Ascending aorta (tissue), 2 donors: ENCODE data around the gene TMEM209. TPM values are rescaled to one million over a fixed set of nuclear protein-coding genes. Genes with fewer than 3 reads are reported as not detected.

Source experiments
- DNase-seq, 2 donors: peaks; one replicate each; pipeline ENCODE4 v3.0.0-alpha.2; 2019; ENCODE audit warnings: low spot score in 2 of 2
- H3K27ac ChIP-seq, 2 donors: fragments of 200-600 bp; sonication (generic); one replicate each; pipeline ENCODE4 v1.5.1; 2016 to 2017; ENCODE audit warnings: mild to moderate bottlenecking in 1 of 2
- H3K27me3 ChIP-seq: fragments of 200-600 bp; sonication (generic); one replicate; pipeline ENCODE4 v1.5.1; 2017
- H3K36me3 ChIP-seq, 2 donors: fragments of 200-600 bp; sonication (generic); one replicate each; pipeline ENCODE4 v1.5.1; 2016
- H3K4me1 ChIP-seq, 2 donors: fragments of 200-600 bp; sonication (generic); one replicate each; pipeline ENCODE4 v1.5.1; 2016 to 2017; ENCODE audit warnings: mild to moderate bottlenecking in 1 of 2
- H3K4me3 ChIP-seq, 2 donors: fragments of 200-600 bp; sonication (generic); one replicate each; pipeline ENCODE4 v1.5.1; 2016 to 2017; ENCODE audit warnings: mild to moderate bottlenecking in 1 of 2
- H3K9me3 ChIP-seq, 2 donors: fragments of 200-600 bp; sonication (generic); one replicate each; pipeline ENCODE4 v1.5.1; 2016
- CTCF ChIP-seq, 3 experiments: fragments of 200-600 bp in 2 of 3; fragments of 450-650 bp in 1 of 3; sonication (generic) in 2 of 3; IDR thresholded peaks; one replicate each; pipeline ENCODE4 v1.5.1; 2016 to 2019; ENCODE audit warnings: antibody characterized with exemption in 3 of 3, mild to moderate bottlenecking in 1 of 3, moderate library complexity in 1 of 3
- intact Hi-C: fragments of 100-400 bp; cut with DNase I; formaldehyde crosslinking; loops from one replicate; pipeline ENCODE4 v1.15.1; 2023
- total RNA-seq: library from RNA; depleted of rRNA; stranded (reverse); fragments of >200 nt; gene quantifications from one replicate; pipeline ENCODE4 v1.1.0, GENCODE V29; 2016

The TMEM209 gene
- total RNA-seq, 1 donor from 2014 or later, result 5.3 TPM

- no peak overlapping the region for H3K27ac ChIP-seq
Observed at GRCh38 chr7:130210181-130210935, 5.2 kb upstream of the TMEM209 start.

GRCh38 chr7:130208516-130208915 is 3.3 kb upstream of the TMEM209 start:
- peaks cover 0 to 5% of the 10 kb centered on the region in 2 donors for H3K4me1 ChIP-seq
- H3K27ac ChIP-seq, result no peak overlapping the region
- intact Hi-C loops, result no loop called here
- H3K4me3 ChIP-seq, result no peak overlapping the region
- TF ChIP-seq CTCF (IDR thresholded peaks at IDR 0.05), result no peak
- no peak for DNase-seq
- H3K36me3 ChIP-seq, result no peaks in the 10 kb centered on the region
- no peaks in the 10 kb centered on the region for H3K27me3 ChIP-seq
- H3K9me3 ChIP-seq, result no peaks in the 10 kb centered on the region

More at GRCh38 chr7:130210181-130210935, 5.2 kb upstream of the TMEM209 start:
- no peak for TF ChIP-seq CTCF (IDR thresholded peaks at IDR 0.05)
- no peak overlapping the region for H3K4me3 ChIP-seq
- H3K4me1 ChIP-seq, result no peaks in the 10 kb centered on the region
- no peaks in the 10 kb centered on the region for H3K36me3 ChIP-seq
- H3K9me3 ChIP-seq, result no peaks in the 10 kb centered on the region
- intact Hi-C loops, result no loop called here
- no peak for DNase-seq
- no peaks in the 10 kb centered on the region for H3K27me3 ChIP-seq

- no peak within 1 kb of the TSS for H3K27ac ChIP-seq
- intact Hi-C loops, result no loop called here
- no peaks in the 10 kb centered on the region for H3K27me3 ChIP-seq
- H3K36me3 ChIP-seq, result peaks cover 0 to 2% of the 10 kb centered on the region in 2 donors
- peaks cover 0 to 5% of the 10 kb centered on the region in 2 donors for H3K4me1 ChIP-seq
- no peaks in the 10 kb centered on the region for H3K9me3 ChIP-seq
- no peak for DNase-seq
- TF ChIP-seq CTCF (IDR thresholded peaks at IDR 0.05), result no peak
- no peak within 1 kb of the TSS for H3K4me3 ChIP-seq
Observed at GRCh38 chr7:130207642-130208041, 2.4 kb upstream of the TMEM209 start, which contains the start of gene SSMEM1. TSS of gene SSMEM1 (plus strand) at chr7:130207860. CDS start at chr7:130207911, 51 bp downstream.

GRCh38 chr7:130207033-130207432 is 1.8 kb upstream of the TMEM209 start:
- no peak overlapping the region for H3K27ac ChIP-seq
- DNase-seq, result no peak
- intact Hi-C loops, result no loop called here

GRCh38 chr7:130201796-130202195 is 3.4 kb downstream of the TMEM209 start:
- no peak overlapping the region for H3K27ac ChIP-seq
- no peaks in the 10 kb centered on the region for H3K9me3 ChIP-seq
- intact Hi-C loops, result no loop called here
- no peak overlapping the region for H3K4me3 ChIP-seq
- no peak for DNase-seq
- H3K36me3 ChIP-seq, result peaks cover 7 to 34% of the 10 kb centered on the region in 2 donors
- no peaks in the 10 kb centered on the region for H3K27me3 ChIP-seq
- peaks cover 0 to 5% of the 10 kb centered on the region in 2 donors for H3K4me1 ChIP-seq
- no peak for TF ChIP-seq CTCF (IDR thresholded peaks at IDR 0.05)

More at GRCh38 chr7:130207033-130207432, 1.8 kb upstream of the TMEM209 start:
- no peak for TF ChIP-seq CTCF (IDR thresholded peaks at IDR 0.05)
- Histone ChIP-seq H3K27me3 (no peaks in the 10 kb centered on the region), H3K4me1 (peaks cover 0 to 5% of the 10 kb centered on the region in 2 donors), H3K9me3 (no peaks in the 10 kb centered on the region), H3K36me3 (peaks cover 0 to 6% of the 10 kb centered on the region in 2 donors), H3K4me3 (no peak overlapping the region)
